CD4-positive, alpha-beta T cell treated with Interleukin-12 subunit alpha and Interleukin-12 subunit beta, for 1 hour (primary cell): ENCODE results near the gene FGGY.

Source experiments
- DNase-seq: peaks from one replicate; pipeline ENCODE4 v3.0.0-alpha.2; 2020

FGGY gene

GRCh38 chr1:59751801-59752200 lies 454.9 kb downstream of the FGGY start:
- no peak for DNase-seq

- DNase-seq = no peak
These were observed 455.9 kb downstream of the FGGY start for GRCh38 chr1:59752556-59753414.

GRCh38 chr1:59755069-59755685 lies 458.3 kb downstream of the FGGY start:
- DNase-seq = no peak

DNA sequence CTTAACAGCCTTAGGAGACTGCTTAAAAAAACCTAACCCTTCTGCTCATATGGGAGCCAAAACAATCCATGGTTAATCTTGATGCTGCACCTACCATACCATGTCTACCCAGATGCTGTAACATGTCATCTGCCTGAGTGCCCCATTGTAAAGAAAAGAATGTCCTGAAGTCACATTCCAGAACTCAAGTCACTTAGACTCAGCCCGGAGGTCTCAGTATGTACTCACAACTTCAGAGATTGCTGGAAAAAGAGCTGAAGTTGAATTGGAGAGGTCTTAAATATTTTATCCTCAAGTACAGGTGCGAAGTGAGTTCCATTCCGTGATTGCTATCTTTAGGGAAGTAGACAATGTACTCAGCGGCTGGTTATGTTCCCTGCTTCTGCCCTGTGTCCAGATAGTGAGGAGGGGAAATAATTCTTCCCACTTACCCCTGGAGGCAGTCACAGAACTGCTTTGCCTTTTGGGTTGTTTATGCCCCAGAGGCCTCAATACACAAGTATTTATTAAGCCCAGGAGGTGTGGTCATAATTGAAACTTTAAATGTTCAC lies 460.4 kb downstream of the FGGY start:
- no peak for DNase-seq

DNA sequence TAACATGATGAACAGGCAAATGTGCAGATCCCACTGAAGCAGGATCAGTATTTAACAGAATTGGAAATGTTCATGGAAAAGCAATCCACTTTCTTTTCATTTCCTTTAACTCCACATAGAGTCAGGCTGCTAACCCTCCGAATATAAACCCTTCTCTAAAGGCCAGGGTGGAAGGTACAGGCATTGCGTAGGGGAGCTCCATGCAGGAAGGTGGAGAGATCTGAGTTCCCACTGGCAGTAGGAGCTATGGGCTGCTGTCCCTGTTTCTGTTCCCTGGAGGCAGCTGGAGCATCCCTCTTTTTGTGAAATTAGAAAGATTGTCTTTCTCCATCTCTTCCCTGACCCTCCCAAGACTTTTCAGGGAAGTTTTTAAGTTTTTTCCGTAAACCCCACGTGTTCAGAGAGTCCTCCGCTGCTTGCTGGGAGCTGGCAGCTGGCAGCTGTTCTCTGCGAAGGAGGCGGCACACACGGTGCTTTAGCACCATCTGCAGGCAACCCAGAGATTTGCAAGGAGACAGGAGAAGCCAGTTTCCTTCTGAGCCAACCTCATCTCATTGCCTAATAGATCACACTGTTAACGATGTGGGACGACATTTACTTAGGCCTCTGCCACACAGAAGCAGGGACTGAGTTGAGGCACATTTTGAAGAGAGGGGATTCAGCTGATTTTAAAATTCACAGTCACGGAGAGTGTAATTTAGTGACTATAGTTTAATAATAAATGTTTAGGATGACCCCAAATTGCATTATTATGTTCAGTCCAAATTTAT lies 462.4 kb downstream of the FGGY start:
- DNase-seq = peak; percentile 71

- DNase-seq = no peak
These were observed 464.5 kb downstream of the FGGY start for GRCh38 chr1:59761443-59761842.

DNA sequence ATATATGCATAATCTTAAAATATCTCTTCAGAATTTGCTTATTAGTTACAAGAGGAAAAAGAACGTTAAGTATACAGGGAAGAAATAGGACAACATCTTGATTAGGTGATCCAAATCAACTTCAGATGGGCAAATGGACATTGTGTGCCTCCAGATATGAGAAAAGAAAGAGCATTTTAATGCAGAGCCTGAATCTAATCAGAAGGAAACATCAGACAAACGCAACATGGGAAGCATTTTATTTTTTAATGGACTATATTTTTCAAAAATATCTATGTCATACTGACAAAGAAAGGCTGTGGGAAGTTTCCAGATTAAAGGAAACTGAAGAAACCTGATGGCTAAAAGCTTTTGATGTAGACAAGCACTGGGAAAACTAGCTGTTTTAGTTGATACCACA lies 466.5 kb downstream of the FGGY start:
- DNase-seq = no peak

- DNase-seq = no peak
These were observed 468.3 kb downstream of the FGGY start for GRCh38 chr1:59765011-59765730.

DNA sequence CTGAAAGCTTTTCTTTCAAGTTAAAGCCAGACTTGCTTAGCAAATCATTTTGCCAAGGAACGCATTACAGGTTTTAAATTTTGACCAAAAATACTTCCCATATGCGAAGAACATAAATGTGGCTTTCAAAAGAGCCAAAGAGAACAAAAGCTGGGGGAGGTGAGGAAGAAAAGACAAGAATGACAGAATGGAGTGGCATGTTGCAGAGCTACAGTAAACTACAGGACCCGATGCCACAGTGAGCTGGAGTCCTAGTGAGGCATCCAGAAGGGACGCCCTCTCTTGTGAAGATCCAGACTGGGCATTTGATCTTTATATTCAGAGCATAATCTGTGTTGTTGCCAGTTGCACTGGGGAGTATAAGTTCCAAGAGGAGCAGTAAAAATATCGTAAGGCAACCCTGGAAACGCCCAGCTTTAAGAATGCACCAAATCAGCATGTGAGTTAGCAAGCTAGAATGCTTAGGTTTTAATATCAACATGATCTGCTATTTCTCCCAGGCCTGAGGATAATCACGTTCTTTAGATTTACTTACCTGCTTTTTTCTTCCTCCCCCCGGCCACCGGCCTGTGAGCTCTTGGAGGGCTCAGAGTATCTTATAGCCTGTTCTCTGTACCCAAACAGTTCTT lies 469.4 kb downstream of the FGGY start:
- DNase-seq = no peak

DNA sequence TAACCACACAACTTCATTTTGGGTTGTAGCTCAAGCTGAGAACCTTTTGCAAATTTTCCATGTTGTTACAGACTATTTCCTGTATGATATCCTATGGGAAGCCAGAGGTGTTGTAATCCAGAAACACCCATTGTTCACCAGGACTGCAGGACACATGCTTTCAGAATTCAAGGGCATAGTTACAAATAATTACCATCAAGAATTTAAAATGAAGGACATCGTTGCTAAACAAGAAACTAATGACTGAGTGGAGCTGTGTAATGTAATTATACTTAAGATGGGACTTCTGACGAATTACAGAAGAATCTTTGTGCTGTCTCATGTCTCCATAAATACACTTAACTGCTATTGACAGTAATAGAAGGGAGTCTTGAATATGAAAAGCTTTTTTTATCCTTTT lies 470.2 kb downstream of the FGGY start:
- no peak for DNase-seq

DNA sequence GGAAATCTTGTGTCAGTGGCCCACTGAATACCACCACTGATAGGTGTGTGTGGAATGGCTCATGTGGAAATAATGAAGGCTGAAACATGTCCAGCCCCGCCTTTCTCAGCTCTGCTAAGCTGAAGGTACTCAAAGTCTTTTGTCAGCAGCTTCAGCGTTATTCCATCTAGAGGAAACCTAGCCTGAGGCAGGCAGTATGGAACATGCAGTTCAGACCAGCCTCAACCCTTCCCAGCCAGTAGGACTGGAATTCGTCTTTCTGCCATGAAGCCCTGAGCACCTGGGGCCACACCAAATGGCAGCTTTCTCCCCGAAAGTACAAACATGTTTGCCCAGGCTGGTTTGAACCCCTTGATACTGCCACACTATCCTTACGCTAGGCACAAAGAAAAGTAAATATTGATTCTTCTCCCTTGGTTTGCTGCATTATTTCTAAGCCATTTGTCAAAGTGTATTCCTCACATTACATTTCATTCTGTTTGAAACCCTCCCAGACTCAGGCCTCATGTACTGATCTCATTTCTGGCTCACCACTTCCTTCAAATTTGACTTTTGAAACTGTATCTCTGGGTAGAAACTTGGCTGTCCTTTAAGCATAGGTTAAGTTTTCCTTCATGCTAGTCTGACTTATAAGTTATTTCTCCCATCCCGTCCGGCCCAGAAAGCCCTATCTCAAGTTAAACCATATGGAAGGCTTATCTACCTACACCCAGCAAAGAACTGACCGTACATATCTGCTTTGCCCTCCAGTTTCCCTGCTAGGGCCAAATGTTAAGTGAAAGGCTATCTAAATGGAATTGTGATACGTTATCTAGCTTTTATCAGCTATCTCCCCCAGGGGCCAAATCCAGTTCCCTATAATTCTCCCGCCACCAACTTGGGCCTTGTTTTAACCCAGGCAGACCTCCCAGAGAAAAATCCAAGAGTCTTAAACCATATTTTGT lies 472.2 kb downstream of the FGGY start:
- DNase-seq = no peak

DNA sequence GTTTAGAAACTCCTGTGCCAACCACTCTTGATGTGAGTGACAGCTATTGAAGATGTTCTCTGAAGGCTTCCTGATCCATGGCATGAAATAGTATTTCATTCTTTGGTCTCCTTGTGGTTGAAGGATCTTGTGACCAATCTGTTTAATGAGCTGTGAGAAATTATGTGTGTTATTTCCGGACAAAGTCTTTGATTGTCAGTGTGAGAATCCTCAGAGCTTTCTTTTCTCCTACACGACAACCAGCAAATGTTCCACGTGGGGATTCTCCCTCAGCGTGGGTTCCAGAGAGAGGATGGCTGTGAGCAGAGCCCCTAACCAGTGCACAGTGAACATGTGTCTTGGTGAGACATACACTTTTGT lies 472.8 kb downstream of the FGGY start:
- DNase-seq = no peak

- DNase-seq = no peak
These were observed 474.5 kb downstream of the FGGY start for GRCh38 chr1:59771361-59771760.

GRCh38 chr1:59775480-59775879 lies 478.6 kb downstream of the FGGY start:
- no peak for DNase-seq

DNA sequence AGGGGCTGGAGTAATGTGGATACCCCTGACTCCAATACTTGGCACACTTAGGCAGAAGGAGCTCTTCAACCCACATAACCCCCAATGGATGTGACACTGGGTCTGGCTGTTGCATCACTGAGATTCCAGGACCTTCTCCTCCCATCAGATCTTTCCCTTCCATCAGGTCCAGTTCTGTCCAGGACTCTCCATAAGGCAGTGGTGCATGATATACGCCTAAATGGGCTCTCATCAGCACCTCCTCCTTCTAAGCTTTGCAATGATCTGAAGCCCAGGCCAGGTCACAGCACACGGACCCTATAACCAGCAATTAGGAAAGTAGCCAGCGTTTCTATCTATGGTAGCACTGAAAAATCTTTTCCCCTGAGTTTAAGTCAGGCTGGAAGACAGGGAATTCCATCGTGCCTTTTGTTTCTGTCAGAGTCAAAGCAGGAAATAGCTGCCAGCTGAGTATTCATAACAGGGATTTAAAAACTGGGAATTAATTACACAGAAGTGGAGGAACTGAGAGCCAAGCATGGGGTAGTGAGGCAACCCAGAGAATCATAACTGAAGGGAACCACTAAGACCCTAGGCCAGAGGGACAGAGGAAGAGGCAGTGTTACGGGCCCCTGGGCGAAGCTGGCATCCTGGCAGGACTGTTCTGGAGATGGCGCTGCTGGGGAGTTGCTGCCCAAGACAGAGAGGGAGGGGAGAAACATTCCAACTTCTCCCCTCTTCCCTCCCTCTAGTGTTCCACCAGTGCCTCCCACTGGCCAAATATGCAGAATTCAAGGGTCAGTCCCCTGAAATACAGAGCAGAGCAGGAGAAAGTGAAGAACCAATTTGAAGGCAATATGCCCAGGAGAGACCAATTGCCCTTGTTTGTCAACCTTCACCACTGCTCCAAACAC lies 480.3 kb downstream of the FGGY start:
- no peak for DNase-seq

DNA sequence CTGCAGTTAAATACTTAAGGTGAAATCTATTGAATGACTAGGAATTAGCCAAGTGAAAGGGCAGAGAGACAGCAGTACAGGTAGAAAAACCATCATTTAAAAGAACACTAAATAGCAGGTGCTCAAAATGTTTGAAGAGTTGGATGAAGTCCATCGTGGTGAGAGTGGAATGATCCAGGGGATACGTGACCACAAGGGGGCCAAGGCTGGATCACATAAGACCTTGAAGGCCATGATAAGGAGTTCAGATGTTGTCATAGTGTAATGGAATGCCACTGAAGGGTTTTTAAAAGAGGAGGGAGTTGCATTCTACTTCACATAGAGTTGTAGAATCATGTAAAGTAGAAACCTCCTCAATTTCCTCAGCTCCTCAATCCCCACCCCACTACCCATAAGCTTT lies 483.1 kb downstream of the FGGY start:
- DNase-seq = no peak

GRCh38 chr1:59788825-59789224 lies 491.9 kb downstream of the FGGY start:
- DNase-seq = no peak

DNA sequence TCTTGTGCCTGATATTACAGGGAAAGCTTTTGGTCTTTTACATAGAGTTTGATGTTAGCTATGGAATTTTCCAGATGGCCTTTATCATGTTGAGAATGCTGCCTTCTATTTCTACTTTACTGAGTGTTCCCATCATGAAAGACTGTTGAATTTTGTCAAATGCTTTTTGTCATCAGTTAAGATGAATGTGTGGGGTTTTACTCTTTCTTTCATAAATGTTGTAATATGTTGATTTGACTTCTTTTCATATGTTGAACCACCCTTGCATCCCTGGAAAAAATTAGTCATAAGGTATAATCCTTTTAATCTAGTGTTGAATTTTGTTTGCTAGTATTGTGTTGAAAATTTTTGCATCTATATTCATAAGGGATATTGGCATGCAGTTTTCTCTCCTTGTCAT lies 501.7 kb downstream of the FGGY start:
- no peak for DNase-seq

GRCh38 chr1:59803458-59804038 lies 506.7 kb downstream of the FGGY start:
- DNase-seq = no peak

DNA sequence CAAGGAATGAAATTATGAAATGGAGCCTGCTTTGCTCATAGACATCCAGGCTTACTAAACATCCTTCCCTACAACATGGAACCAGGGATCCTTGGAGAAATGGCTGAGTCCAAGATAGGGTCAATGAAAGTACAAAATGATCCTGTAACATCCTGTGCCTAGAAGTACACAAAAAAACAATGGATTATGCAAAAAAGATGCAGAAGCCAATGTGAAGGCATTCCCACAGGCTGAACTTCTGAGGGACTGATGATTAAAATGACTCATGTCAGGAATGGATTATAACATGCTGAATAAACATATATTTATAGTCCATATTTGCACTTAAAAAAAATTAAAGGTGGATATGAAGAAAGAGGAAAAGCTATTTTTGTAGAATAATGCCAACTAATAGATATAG lies 507.4 kb downstream of the FGGY start:
- no peak for DNase-seq
